OCI-LY1 (cell line): Measurements from ENCODE around the gene CDV3.

Experiments
- H2AFZ ChIP-seq: fragments of 200-600 bp; sonication (generic), shearing (Covaris generic); 2 replicates; pipeline ENCODE4 v1.6.0; 2014; ENCODE audit warnings: antibody characterized with exemption, mild to moderate bottlenecking, low read length
- H3F3A ChIP-seq: fragments of 200-600 bp; sonication (generic), shearing (Covaris generic); 2 replicates; pipeline ENCODE4 v1.6.0; 2014; ENCODE audit warnings: mild to moderate bottlenecking, antibody characterized with exemption, low read length, moderate library complexity; ENCODE audit not compliant: insufficient read depth
- H3K27ac ChIP-seq: fragments of 200-600 bp; sonication (generic); 2 replicates; pipeline ENCODE4 v1.5.1; 2014; ENCODE audit warnings: low read length, mixed run types, mild to moderate bottlenecking, low read depth; ENCODE audit not compliant: poor library complexity, severe bottlenecking
- H3K27me3 ChIP-seq: fragments of 200-600 bp; sonication (generic); 2 replicates; pipeline ENCODE4 v1.6.0; 2014; ENCODE audit warnings: antibody characterized with exemption, mild to moderate bottlenecking, low read length, moderate library complexity; ENCODE audit not compliant: insufficient read depth
- H3K36me3 ChIP-seq: fragments of 200-600 bp; sonication (generic); 2 replicates; pipeline ENCODE4 v1.6.1; 2014; ENCODE audit warnings: mild to moderate bottlenecking, antibody characterized with exemption, low read length, moderate library complexity, mixed read lengths; ENCODE audit not compliant: insufficient read depth
- H3K4me1 ChIP-seq: fragments of 200-600 bp; sonication (generic); 2 replicates; pipeline ENCODE4 v1.5.1; 2014; ENCODE audit warnings: mild to moderate bottlenecking, low read length, moderate library complexity; ENCODE audit not compliant: insufficient read depth, severe bottlenecking
- H3K4me2 ChIP-seq: fragments of 200-600 bp; sonication (generic), shearing (Covaris generic); 2 replicates; pipeline ENCODE4 v1.6.1; 2014; ENCODE audit warnings: low read length
- H3K4me3 ChIP-seq: fragments of 200-600 bp; sonication (generic); 2 replicates; pipeline ENCODE4 v1.5.1; 2014; ENCODE audit warnings: low read length, low read depth, mild to moderate bottlenecking, mixed read lengths; ENCODE audit not compliant: poor library complexity, severe bottlenecking
- H3K79me2 ChIP-seq: fragments of 200-600 bp; shearing (Covaris generic); 2 replicates; pipeline ENCODE4 v1.6.1; 2016; ENCODE audit warnings: mixed run types, low read length, mixed read lengths; ENCODE audit not compliant: insufficient read depth
- H3K9ac ChIP-seq: fragments of 200-600 bp; sonication (generic), shearing (Covaris generic); 2 replicates; pipeline ENCODE4 v1.6.1; 2014; ENCODE audit warnings: mild to moderate bottlenecking, low read length, mixed read lengths
- H3K9me2 ChIP-seq: fragments of 200-600 bp; sonication (generic), shearing (Covaris generic); 2 replicates; pipeline ENCODE4 v1.6.1; 2014; ENCODE audit warnings: low read depth, mild to moderate bottlenecking, low read length, mixed read lengths
- H3K9me3 ChIP-seq: fragments of 200-600 bp; shearing (Covaris generic); 2 replicates; pipeline ENCODE4 v1.6.1; 2014; ENCODE audit warnings: low read length, mixed read lengths
- H4K20me1 ChIP-seq: fragments of 200-600 bp; sonication (generic), shearing (Covaris generic); 2 replicates; pipeline ENCODE4 v1.6.0; 2016; ENCODE audit warnings: mild to moderate bottlenecking, low read length; ENCODE audit not compliant: insufficient read depth
- CTCF ChIP-seq: fragments of 200-600 bp; sonication (generic), shearing (Covaris generic); IDR thresholded peaks from 2 replicates; pipeline ENCODE4 v1.5.1; 2017; ENCODE audit warnings: mild to moderate bottlenecking, antibody characterized with exemption, low read length, moderate library complexity, mixed read lengths
- EZH2 ChIP-seq: fragments of 200-600 bp; sonication (generic), shearing (Covaris generic); IDR thresholded peaks from 2 replicates; pipeline ENCODE4 v1.8.0; 2017; ENCODE audit warnings: borderline replicate concordance, mixed run types, mild to moderate bottlenecking, antibody characterized with exemption, low read length, moderate library complexity, mixed read lengths

The CDV3 gene

GRCh38 chr3:133620066-133620784, 46.7 kb downstream of the CDV3 start:
- H3K4me2 ChIP-seq, result peak overlapping the region; percentile 9; the same call in 1 of the 2 replicates
- no peaks in the 10 kb centered on the region for H3K79me2 ChIP-seq
- H3K4me3 ChIP-seq, result no peak overlapping the region
- peaks cover 19% of the 10 kb centered on the region for H3K4me1 ChIP-seq
- no peak overlapping the region for H3K9ac ChIP-seq
- H3K9me2 ChIP-seq, result no peaks in the 10 kb centered on the region
- no peaks in the 10 kb centered on the region for H3K27me3 ChIP-seq
- no peaks in the 10 kb centered on the region for H3K9me3 ChIP-seq
- no peaks in the 10 kb centered on the region for H4K20me1 ChIP-seq
- peak overlapping the region; percentile 59 for H3K27ac ChIP-seq
- no peak overlapping the region for H2AFZ ChIP-seq
- TF ChIP-seq CTCF (no peak), EZH2 (no peak)
- 0 out of 2 replicates have a peak, but pooled peaks cover 3% of the 10 kb centered on the region for H3F3A ChIP-seq
- peaks cover 90% of the 10 kb centered on the region for H3K36me3 ChIP-seq

GRCh38 chr3:133627789-133628188, 54.3 kb downstream of the CDV3 start:
- no peak for TF ChIP-seq CTCF
- TF ChIP-seq EZH2, result no peak
- Histone ChIP-seq H3K9me3 (no peaks in the 10 kb centered on the region), H3F3A (no peaks in the 10 kb centered on the region), H3K9me2 (no peaks in the 10 kb centered on the region), H4K20me1 (no peaks in the 10 kb centered on the region), H3K4me1 (no peaks in the 10 kb centered on the region), H3K4me3 (no peak overlapping the region), H3K27ac (no peak overlapping the region), H3K36me3 (peaks cover 94% of the 10 kb centered on the region), H3K79me2 (no peaks in the 10 kb centered on the region), H2AFZ (no peak overlapping the region), H3K9ac (no peak overlapping the region), H3K27me3 (no peaks in the 10 kb centered on the region), H3K4me2 (no peak overlapping the region)

GRCh38 chr3:133629146-133629545, 55.7 kb downstream of the CDV3 start:
- no peak overlapping the region for H2AFZ ChIP-seq
- no peak overlapping the region for H3K4me3 ChIP-seq
- H3K9me3 ChIP-seq, result no peaks in the 10 kb centered on the region
- H3K9me2 ChIP-seq, result no peaks in the 10 kb centered on the region
- H3K36me3 ChIP-seq, result peaks cover 95% of the 10 kb centered on the region
- no peak overlapping the region for H3K4me2 ChIP-seq
- no peak overlapping the region for H3K9ac ChIP-seq
- TF ChIP-seq CTCF (no peak), EZH2 (no peak)
- no peaks in the 10 kb centered on the region for H3K27me3 ChIP-seq
- H3K27ac ChIP-seq, result no peak overlapping the region
- H3F3A ChIP-seq, result no peaks in the 10 kb centered on the region
- no peaks in the 10 kb centered on the region for H3K4me1 ChIP-seq
- no peaks in the 10 kb centered on the region for H4K20me1 ChIP-seq
- no peaks in the 10 kb centered on the region for H3K79me2 ChIP-seq
